OCI-LY3 (cell line): ENCODE data around the gene PSME4.
"Not testable (repeated sequence)": the region's sequence is repeated elsewhere in the genome, so short reads cannot be mapped to it uniquely, and the experiment has no call there.

Experiments used
- H2AFZ ChIP-seq: fragments of 200-600, 300-600 bp; shearing (Covaris generic); 2 replicates; pipeline ENCODE4 v1.6.0; 2014; ENCODE audit warnings: antibody characterized with exemption, low read depth, low read length
- H3K27ac ChIP-seq: fragments of 200-600, 300-600 bp; sonication (generic); 2 replicates; pipeline ENCODE4 v1.5.1; 2014; ENCODE audit warnings: mild to moderate bottlenecking, low read length, moderate library complexity, mixed read lengths
- H3K27me3 ChIP-seq: fragments of 200-600, 300-600 bp; sonication (generic); 2 replicates; pipeline ENCODE4 v1.6.1; 2014; ENCODE audit warnings: low read depth, low read length, mixed read lengths
- H3K36me3 ChIP-seq: fragments of 200-600, 300-600 bp; sonication (generic); replicated peaks from 2 replicates; pipeline ENCODE3; 2014; ENCODE audit warnings: low read depth, low read length, mixed read lengths
- H3K4me1 ChIP-seq: fragments of 300-600, 200-600 bp; sonication (generic); 2 replicates; pipeline ENCODE4 v1.6.1; 2014; ENCODE audit warnings: low read length, mixed read lengths
- H3K4me2 ChIP-seq: fragments of 200-600, 300-600 bp; sonication (generic); 2 replicates; pipeline ENCODE4 v1.6.1; 2014; ENCODE audit warnings: low read length, mixed read lengths
- H3K4me3 ChIP-seq: fragments of 300-600, 200-600 bp; sonication (generic); 2 replicates; pipeline ENCODE4 v1.5.1; 2014; ENCODE audit warnings: antibody characterized with exemption, mild to moderate bottlenecking, low read length, moderate library complexity
- H3K79me2 ChIP-seq: fragments of 300-600, 200-600 bp; shearing (Covaris generic); 2 replicates; pipeline ENCODE4 v1.6.1; 2014; ENCODE audit warnings: mild to moderate bottlenecking, low read length, mixed read lengths
- H3K9ac ChIP-seq: fragments of 300-600, 200-600 bp; shearing (Covaris generic); 2 replicates; pipeline ENCODE4 v1.6.0; 2014; ENCODE audit warnings: mild to moderate bottlenecking, low read length, moderate library complexity
- H3K9me3 ChIP-seq: fragments of 200-600, 300-600 bp; shearing (Covaris generic); 2 replicates; pipeline ENCODE4 v1.6.1; 2014; ENCODE audit warnings: low read length, mixed read lengths; ENCODE audit not compliant: insufficient read depth
- H4K20me1 ChIP-seq: fragments of 200-600, 300-600 bp; sonication (generic); 2 replicates; pipeline ENCODE4 v1.6.1; 2016; ENCODE audit warnings: low read length, mixed read lengths; ENCODE audit not compliant: insufficient read depth
- EZH2phosphoT487 ChIP-seq: fragments of 200-600 bp; shearing (Covaris generic); IDR thresholded peaks from 2 replicates; pipeline ENCODE4 v1.6.1; 2018; ENCODE audit warnings: antibody characterized with exemption, mixed run types, low read depth
- TF ChIP-seq, protein P1 (sequence below): fragments of 200-600, 300-600 bp; sonication (generic); IDR thresholded peaks from 2 replicates; pipeline ENCODE4 v1.5.1; 2014; ENCODE audit warnings: antibody characterized with exemption, low read length, low read depth

Gene PSME4

DNA sequence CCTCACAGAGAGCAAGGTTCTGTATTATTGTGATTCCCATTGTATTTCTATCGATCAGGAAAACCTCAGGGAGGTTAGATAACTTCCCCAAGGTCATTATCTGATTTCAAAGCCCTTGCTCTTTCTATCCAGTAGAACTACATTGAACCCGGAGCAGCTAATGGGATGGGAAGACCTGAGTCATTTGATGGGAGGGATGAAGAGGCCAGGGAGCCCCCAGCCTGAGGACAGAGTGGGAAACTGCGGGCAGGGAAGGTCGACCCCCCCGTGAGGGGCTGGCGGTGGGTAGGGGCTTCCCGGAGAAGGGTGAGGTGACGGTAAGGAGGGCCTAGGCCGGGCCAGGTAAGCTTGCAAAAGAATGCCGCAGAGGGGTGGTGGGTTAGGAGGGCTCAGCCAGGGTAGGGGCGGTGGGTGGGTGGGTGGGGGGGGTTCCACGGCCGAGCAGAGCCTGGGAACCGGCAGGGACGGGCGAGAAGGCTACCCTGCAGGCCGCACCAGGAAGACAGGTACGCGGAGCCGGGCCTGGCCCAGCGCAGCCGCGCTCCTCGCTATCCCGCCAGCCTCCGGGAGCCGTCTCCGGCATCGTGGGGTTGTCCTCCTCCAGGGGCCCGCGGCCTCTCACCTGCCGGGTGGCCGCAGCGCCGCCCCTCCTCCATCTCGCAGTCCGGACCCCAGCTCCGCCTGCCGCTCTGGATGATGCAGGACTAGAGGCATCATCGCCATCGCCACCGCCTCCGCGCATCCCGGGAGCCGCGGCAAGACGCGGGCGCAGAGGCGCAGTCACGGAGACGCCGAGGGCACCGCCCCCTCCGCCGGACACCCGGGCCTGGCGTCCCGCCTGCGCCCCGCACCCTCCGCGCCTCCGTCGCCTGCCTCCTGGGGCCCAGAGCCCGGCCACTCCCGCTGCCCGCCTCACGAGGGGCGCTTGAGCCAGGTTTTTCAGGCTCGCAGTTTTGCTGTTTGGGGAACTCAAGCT, 111.3 kb downstream of the PSME4 start, which contains the start of gene GPR75:
GPR75 (minus strand) TSS at position 762 of the 976 bp plus-strand sequence. CDS start 5,211 bp downstream, outside the sequence.
- no peak within 1 kb of the TSS for H3K9ac ChIP-seq
- H3K9me3 ChIP-seq = no peaks in the 10 kb centered on the region
- no peaks in the 10 kb centered on the region for H3K4me1 ChIP-seq
- no peaks in the 10 kb centered on the region for H3K79me2 ChIP-seq
- no peak within 1 kb of the TSS for H3K4me2 ChIP-seq
- H4K20me1 ChIP-seq = no peaks in the 10 kb centered on the region
- H3K27me3 ChIP-seq = no peaks in the 10 kb centered on the region
- H3K36me3 ChIP-seq = peaks cover 4% of the 10 kb centered on the region
- H3K4me3 ChIP-seq = no peak within 1 kb of the TSS
- H3K27ac ChIP-seq = no peak within 1 kb of the TSS
- no peak for TF ChIP-seq EZH2phosphoT487
- TF ChIP-seq, protein P1, sequence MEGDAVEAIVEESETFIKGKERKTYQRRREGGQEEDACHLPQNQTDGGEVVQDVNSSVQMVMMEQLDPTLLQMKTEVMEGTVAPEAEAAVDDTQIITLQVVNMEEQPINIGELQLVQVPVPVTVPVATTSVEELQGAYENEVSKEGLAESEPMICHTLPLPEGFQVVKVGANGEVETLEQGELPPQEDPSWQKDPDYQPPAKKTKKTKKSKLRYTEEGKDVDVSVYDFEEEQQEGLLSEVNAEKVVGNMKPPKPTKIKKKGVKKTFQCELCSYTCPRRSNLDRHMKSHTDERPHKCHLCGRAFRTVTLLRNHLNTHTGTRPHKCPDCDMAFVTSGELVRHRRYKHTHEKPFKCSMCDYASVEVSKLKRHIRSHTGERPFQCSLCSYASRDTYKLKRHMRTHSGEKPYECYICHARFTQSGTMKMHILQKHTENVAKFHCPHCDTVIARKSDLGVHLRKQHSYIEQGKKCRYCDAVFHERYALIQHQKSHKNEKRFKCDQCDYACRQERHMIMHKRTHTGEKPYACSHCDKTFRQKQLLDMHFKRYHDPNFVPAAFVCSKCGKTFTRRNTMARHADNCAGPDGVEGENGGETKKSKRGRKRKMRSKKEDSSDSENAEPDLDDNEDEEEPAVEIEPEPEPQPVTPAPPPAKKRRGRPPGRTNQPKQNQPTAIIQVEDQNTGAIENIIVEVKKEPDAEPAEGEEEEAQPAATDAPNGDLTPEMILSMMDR = no peak
- H2AFZ ChIP-seq = no peak within 1 kb of the TSS

DNA sequence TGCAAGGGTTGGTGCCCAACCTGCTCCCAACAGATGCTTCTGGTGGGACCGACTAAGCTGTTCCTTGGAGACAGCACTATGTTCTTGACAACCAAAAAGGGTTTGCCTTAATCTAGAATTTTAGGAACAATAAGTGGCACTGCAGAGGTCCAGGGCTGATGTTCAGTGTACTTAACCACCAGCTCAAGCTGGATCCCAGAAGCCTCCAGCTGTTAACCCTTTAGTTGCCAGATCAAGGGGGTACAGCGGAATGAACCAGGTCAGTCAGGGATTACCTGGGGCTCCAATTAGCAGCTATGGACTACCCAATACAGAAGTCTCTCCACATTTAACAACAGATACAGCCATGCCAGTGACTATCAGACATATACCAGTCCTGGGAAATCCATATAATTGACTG, 114.5 kb downstream of the PSME4 start:
- Histone ChIP-seq H3K9ac (no peak overlapping the region), H3K27me3 (no peaks in the 10 kb centered on the region), H3K4me1 (no peaks in the 10 kb centered on the region), H2AFZ (no peak overlapping the region), H3K4me3 (no peak overlapping the region), H4K20me1 (no peaks in the 10 kb centered on the region), H3K36me3 (peaks cover 10% of the 10 kb centered on the region), H3K27ac (no peak overlapping the region), H3K79me2 (no peaks in the 10 kb centered on the region), H3K9me3 (no peaks in the 10 kb centered on the region), H3K4me2 (no peak overlapping the region)
- TF ChIP-seq EZH2phosphoT487 = no peak
- TF ChIP-seq, protein P1 = no peak

DNA sequence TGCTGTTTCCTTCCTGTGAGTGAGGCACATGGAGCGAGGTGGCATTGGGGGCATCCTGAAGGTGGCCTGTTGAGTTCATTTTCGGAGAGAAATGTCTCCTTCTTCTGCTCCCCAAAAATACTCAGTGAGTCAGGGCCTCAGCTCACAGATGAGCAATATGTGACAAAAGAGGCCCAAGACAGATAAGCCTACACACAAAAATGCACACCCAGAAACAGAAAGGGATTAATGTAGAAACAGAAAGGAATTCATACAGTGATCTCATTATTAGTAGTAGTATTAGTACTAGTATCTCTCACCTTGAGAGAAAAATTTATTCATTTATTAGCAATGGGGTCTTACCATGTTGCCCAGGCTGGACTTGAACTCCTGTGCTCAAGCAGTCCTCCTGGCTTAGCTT, 116.1 kb downstream of the PSME4 start:
- Histone ChIP-seq H3K4me1 (no peaks in the 10 kb centered on the region), H3K4me3 (no peak overlapping the region), H3K9ac (no peak overlapping the region), H3K27me3 (no peaks in the 10 kb centered on the region), H3K36me3 (peaks cover 10% of the 10 kb centered on the region), H3K9me3 (no peaks in the 10 kb centered on the region), H4K20me1 (no peaks in the 10 kb centered on the region), H3K4me2 (no peak overlapping the region), H3K79me2 (no peaks in the 10 kb centered on the region), H2AFZ (no peak overlapping the region), H3K27ac (no peak overlapping the region)
- TF ChIP-seq, protein P1 = no peak
- TF ChIP-seq EZH2phosphoT487 = no peak

DNA sequence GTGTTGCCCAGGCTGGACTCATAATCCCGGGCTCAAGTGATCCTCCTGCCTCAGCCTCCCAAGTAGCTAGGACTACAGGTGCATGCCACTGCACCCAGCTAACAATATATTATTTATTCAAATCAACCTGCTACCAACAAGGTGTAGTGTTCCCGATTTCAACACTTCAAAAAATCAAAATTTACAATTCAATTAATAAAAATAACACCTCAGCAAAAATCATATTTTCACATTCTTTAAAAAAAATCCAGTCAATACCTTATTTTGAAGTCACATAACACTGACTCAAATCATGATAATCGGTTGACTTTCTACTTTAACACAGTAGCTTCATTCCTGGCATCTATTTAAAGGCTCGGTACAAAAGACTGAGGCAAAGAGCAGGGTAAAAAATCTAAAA, 118.3 kb downstream of the PSME4 start:
- H3K9me3 ChIP-seq = no peaks in the 10 kb centered on the region
- no peak overlapping the region for H3K27ac ChIP-seq
- no peak overlapping the region for H2AFZ ChIP-seq
- no peak overlapping the region for H3K9ac ChIP-seq
- H3K4me2 ChIP-seq = no peak overlapping the region
- no peaks in the 10 kb centered on the region for H3K4me1 ChIP-seq
- H3K27me3 ChIP-seq = no peaks in the 10 kb centered on the region
- no peak overlapping the region for H3K4me3 ChIP-seq
- TF ChIP-seq, protein P1 = no peak
- no peak for TF ChIP-seq EZH2phosphoT487
- H3K79me2 ChIP-seq = no peaks in the 10 kb centered on the region
- no peaks in the 10 kb centered on the region for H4K20me1 ChIP-seq
- H3K36me3 ChIP-seq = peaks cover 10% of the 10 kb centered on the region

DNA sequence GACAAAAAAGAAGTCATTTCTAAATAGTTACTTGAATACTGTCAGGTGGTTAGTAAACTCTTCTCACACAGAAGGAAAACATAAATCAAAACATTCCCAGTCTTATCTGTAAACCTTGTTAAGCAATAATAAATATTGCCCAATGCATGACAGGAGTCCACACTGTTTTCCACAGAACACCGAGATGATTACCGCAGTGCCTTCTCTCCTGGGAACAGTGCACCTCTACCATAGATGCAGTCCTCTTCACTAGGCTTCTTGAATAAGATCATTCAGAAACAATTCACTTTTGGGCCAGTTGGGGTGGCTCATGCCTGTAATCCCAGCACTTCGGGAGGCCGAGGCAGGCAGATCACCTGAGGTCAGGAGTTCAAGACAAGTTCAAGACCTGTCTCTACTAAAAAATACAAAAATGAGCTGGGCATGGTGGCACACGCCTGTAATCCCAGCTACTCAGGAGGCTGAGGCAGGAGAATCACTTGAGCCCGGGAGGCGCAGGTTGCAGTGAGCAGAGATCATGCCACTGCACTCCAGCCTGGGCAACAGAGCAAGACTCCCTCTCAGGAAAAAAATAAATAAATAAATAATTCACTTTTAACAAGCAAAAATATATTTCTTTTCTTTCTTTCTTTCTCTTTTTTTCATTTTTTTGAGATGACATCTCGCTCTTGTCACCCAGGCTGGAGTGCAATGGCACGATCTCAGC, 119.6 kb downstream of the PSME4 start:
- H3K4me2 ChIP-seq, H3K27ac ChIP-seq, H2AFZ ChIP-seq, H3K9me3 ChIP-seq, H3K79me2 ChIP-seq, H3K9ac ChIP-seq, H4K20me1 ChIP-seq, H3K4me1 ChIP-seq, H3K27me3 ChIP-seq, H3K4me3 ChIP-seq: not testable (repeated sequence)
- peaks cover 10% of the 10 kb centered on the region for H3K36me3 ChIP-seq
